ENCODE measurements around the gene GPC6.

GPC6 gene

DNA sequence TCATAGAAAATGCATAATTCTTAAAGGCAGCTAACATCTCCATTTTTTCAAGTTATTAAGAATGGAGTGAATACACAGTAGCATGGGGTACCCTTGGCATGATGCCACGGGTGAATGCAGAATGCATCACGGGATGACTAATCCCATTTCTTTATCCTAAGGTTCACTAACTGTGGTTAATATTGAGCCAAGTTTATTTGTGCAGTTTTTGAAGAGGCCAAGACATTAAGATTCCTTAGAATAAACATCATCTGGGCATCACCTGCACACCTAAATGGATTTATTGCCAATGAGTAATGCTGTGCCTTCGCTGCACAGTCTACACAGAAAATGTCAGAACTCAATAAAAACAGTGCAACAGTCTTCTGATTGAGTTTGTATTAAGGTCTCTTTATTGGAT, 333.1 kb downstream of the GPC6 start (continued):
- TF ChIP-seq ZNF26 (tag by site-specific recombination; IDR thresholded peaks at IDR 0.05) (no peak), ZNF501 (tag by site-specific recombination; IDR thresholded peaks at IDR 0.05) (peak; percentile 36; the same call in 1 of the 2 replicates), EGR2 (tag by site-specific recombination; IDR thresholded peaks at IDR 0.05; ENCODE audit: low read depth) (no peak), ZNF558 (tag by site-specific recombination; IDR thresholded peaks at IDR 0.05) (no peak), ZBTB26 (tag by site-specific recombination; optimal IDR thresholded peaks at IDR 0.05) (no peak), TCF7L2 (IDR thresholded peaks at IDR 0.05; ENCODE audit: borderline replicate concordance, low read depth, low read length) (no peak), ZNF792 (tag by site-specific recombination; IDR thresholded peaks at IDR 0.05) (no peak), ZNF600 (tag by site-specific recombination; IDR thresholded peaks at IDR 0.05) (no peak), GFI1B (tag by site-specific recombination; IDR thresholded peaks at IDR 0.05) (no peak), ZNF280D (tag by site-specific recombination; IDR thresholded peaks at IDR 0.05) (no peak), ZNF776 (tag by site-specific recombination; IDR thresholded peaks at IDR 0.05; ENCODE audit: borderline replicate concordance) (no peak), ZSCAN30 (tag by site-specific recombination; IDR thresholded peaks at IDR 0.05) (no peak), ZEB2 (tag by site-specific recombination; IDR thresholded peaks at IDR 0.05) (peak; percentile 66), ZNF2 (tag by site-specific recombination; IDR thresholded peaks at IDR 0.05) (no peak), REPIN1 (tag by site-specific recombination; IDR thresholded peaks at IDR 0.05; ENCODE audit: low read depth) (no peak), ZBTB17 (tag by site-specific recombination; IDR thresholded peaks at IDR 0.05) (no peak), ZNF202 (tag by site-specific recombination; IDR thresholded peaks at IDR 0.05; ENCODE audit: borderline replicate concordance) (no peak), ZNF624 (tag by site-specific recombination; IDR thresholded peaks at IDR 0.05) (no peak)
- TF ChIP-seq, protein P1, sequence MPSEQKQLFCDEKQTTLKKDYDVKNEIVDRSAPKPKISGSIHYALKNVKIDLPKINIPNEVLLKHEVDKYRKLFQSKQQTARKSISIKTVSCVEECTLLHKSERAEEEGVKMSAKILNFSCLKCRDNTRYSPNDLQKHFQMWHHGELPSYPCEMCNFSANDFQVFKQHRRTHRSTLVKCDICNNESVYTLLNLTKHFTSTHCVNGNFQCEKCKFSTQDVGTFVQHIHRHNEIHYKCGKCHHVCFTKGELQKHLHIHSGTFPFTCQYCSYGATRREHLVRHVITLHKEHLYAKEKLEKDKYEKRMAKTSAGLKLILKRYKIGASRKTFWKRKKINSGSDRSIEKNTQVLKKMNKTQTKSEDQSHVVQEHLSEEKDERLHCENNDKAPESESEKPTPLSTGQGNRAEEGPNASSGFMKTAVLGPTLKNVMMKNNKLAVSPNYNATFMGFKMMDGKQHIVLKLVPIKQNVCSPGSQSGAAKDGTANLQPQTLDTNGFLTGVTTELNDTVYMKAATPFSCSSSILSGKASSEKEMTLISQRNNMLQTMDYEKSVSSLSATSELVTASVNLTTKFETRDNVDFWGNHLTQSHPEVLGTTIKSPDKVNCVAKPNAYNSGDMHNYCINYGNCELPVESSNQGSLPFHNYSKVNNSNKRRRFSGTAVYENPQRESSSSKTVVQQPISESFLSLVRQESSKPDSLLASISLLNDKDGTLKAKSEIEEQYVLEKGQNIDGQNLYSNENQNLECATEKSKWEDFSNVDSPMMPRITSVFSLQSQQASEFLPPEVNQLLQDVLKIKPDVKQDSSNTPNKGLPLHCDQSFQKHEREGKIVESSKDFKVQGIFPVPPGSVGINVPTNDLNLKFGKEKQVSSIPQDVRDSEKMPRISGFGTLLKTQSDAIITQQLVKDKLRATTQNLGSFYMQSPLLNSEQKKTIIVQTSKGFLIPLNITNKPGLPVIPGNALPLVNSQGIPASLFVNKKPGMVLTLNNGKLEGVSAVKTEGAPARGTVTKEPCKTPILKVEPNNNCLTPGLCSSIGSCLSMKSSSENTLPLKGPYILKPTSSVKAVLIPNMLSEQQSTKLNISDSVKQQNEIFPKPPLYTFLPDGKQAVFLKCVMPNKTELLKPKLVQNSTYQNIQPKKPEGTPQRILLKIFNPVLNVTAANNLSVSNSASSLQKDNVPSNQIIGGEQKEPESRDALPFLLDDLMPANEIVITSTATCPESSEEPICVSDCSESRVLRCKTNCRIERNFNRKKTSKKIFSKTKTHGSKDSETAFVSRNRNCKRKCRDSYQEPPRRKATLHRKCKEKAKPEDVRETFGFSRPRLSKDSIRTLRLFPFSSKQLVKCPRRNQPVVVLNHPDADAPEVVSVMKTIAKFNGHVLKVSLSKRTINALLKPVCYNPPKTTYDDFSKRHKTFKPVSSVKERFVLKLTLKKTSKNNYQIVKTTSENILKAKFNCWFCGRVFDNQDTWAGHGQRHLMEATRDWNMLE (tag by site-specific recombination; conservative IDR thresholded peaks at IDR 0.05; ENCODE audit: low read depth), result peak; percentile 24; the same call in 1 of the 2 replicates
- TF ChIP-seq, protein P2, sequence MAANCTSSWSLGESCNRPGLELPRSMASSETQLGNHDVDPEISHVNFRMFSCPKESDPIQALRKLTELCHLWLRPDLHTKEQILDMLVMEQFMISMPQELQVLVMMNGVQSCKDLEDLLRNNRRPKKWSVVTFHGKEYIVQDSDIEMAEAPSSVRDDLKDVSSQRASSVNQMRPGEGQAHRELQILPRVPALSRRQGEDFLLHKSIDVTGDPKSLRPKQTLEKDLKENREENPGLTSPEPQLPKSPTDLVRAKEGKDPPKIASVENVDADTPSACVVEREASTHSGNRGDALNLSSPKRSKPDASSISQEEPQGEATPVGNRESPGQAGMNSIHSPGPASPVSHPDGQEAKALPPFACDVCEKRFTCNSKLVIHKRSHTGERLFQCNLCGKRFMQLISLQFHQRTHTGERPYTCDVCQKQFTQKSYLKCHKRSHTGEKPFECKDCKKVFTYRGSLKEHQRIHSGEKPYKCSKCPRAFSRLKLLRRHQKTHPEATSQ (tag by site-specific recombination; IDR thresholded peaks at IDR 0.05), result no peak
- TF ChIP-seq, protein P3, sequence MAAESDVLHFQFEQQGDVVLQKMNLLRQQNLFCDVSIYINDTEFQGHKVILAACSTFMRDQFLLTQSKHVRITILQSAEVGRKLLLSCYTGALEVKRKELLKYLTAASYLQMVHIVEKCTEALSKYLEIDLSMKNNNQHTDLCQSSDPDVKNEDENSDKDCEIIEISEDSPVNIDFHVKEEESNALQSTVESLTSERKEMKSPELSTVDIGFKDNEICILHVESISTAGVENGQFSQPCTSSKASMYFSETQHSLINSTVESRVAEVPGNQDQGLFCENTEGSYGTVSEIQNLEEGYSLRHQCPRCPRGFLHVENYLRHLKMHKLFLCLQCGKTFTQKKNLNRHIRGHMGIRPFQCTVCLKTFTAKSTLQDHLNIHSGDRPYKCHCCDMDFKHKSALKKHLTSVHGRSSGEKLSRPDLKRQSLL (tag by site-specific recombination; IDR thresholded peaks at IDR 0.05), result no peak
- TF ChIP-seq, protein P4, sequence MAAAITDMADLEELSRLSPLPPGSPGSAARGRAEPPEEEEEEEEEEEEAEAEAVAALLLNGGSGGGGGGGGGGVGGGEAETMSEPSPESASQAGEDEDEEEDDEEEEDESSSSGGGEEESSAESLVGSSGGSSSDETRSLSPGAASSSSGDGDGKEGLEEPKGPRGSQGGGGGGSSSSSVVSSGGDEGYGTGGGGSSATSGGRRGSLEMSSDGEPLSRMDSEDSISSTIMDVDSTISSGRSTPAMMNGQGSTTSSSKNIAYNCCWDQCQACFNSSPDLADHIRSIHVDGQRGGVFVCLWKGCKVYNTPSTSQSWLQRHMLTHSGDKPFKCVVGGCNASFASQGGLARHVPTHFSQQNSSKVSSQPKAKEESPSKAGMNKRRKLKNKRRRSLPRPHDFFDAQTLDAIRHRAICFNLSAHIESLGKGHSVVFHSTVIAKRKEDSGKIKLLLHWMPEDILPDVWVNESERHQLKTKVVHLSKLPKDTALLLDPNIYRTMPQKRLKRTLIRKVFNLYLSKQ (tag by site-specific recombination; IDR thresholded peaks at IDR 0.05; ENCODE audit: borderline replicate concordance), result no peak
